H1 (cell line): ENCODE data around the gene RAET1E. TPM values are rescaled to one million over a fixed set of nuclear protein-coding genes. Genes with fewer than 3 reads are reported as not detected.

Source experiments
- CTCF ChIA-PET: fragments of 300-600 bp; sonication (Branson Sonifier 250); formaldehyde crosslinking; loops from one replicate; lab custom pipeline; 2021; ENCODE audit not compliant: partially characterized antibody; lab: Charles Lee
- POLR2A ChIA-PET: fragments of 300-600 bp; sonication (Branson Sonifier 250); formaldehyde crosslinking; loops from one replicate; lab custom pipeline; 2021; ENCODE audit warnings: inconsistent platforms; ENCODE audit not compliant: partially characterized antibody; lab: Charles Lee
- DNase-seq, 2 experiments: peaks; one replicate each; pipeline versions ENCODE4 v3.0.0 to v3.0.0-alpha.2; 2010 to 2022; ENCODE audit warnings: low spot score in 2 of 2, low read depth in 1 of 2, mixed read lengths in 1 of 2
- FAIRE-seq: peaks from 2 replicates; lab custom pipeline; 2011; peaks lifted over from hg19 to GRCh38; lab: Jason Lieb, UNC
- H2AFZ ChIP-seq: 2 replicates; pipeline ENCODE4 v1.8.1; 2012; ENCODE audit warnings: low read length, inconsistent platforms
- H2AK5ac ChIP-seq: 2 replicates; pipeline ENCODE4 v1.6.1; 2013; ENCODE audit warnings: low read depth, low read length
- H2BK120ac ChIP-seq: replicated peaks from 2 replicates; pipeline ENCODE3; 2013; ENCODE audit warnings: low read depth, low read length, inconsistent platforms
- H2BK12ac ChIP-seq: 2 replicates; pipeline ENCODE4 v1.6.1; 2013; ENCODE audit warnings: low read depth, low read length
- H2BK15ac ChIP-seq: 2 replicates; pipeline ENCODE4 v1.6.1; 2013; ENCODE audit warnings: low read length
- H2BK20ac ChIP-seq: 2 replicates; pipeline ENCODE4 v1.6.1; 2013; ENCODE audit warnings: low read length
- H2BK5ac ChIP-seq: 2 replicates; pipeline ENCODE4 v1.6.1; 2013; ENCODE audit warnings: low read depth, low read length
- H3K14ac ChIP-seq: 2 replicates; pipeline ENCODE4 v1.6.1; 2013; ENCODE audit warnings: inconsistent platforms; ENCODE audit not compliant: insufficient read length
- H3K18ac ChIP-seq: 2 replicates; pipeline ENCODE4 v1.6.1; 2013; ENCODE audit warnings: low read length; ENCODE audit errors: extremely low read depth
- H3K23ac ChIP-seq: 2 replicates; pipeline ENCODE4 v1.6.1; 2013; ENCODE audit warnings: inconsistent platforms; ENCODE audit not compliant: insufficient read length
- H3K23me2 ChIP-seq: 2 replicates; pipeline ENCODE4 v1.6.1; 2013; ENCODE audit warnings: low read depth, low read length
- H3K27ac ChIP-seq: 2 replicates; pipeline ENCODE4 v1.6.1; 2011; ENCODE audit warnings: low read depth, low read length, inconsistent platforms
- H3K27me3 ChIP-seq, 4 experiments: replicated peaks in 1 of 4; 1 replicate in 1 of 4; 2 replicates in 3 of 4; pipeline versions ENCODE4 v1.6.1 to v1.8.1; 2011 to 2013; ENCODE audit warnings: low read length in 3 of 4, mild to moderate bottlenecking in 3 of 4, inconsistent platforms in 2 of 4, mixed read lengths in 2 of 4, moderate library complexity in 1 of 4; ENCODE audit not compliant: control insufficient read depth in 3 of 4, insufficient read depth in 3 of 4; ENCODE audit errors: extremely low read depth in 1 of 4
- H3K36me3 ChIP-seq, 4 experiments: 2 replicates each; pipeline versions ENCODE4 v1.6.1 to v1.8.1; 2011 to 2013; ENCODE audit warnings: mild to moderate bottlenecking in 4 of 4, low read length in 3 of 4, moderate library complexity in 2 of 4, control low read depth in 1 of 4, inconsistent platforms in 1 of 4; ENCODE audit not compliant: insufficient read depth in 4 of 4, control insufficient read depth in 2 of 4
- H3K4ac ChIP-seq: replicated peaks from 2 replicates; pipeline ENCODE3; 2013; ENCODE audit warnings: low read length, low read depth, mixed read lengths, inconsistent platforms; ENCODE audit not compliant: insufficient read length
- H3K4me1 ChIP-seq, 4 experiments: replicated peaks in 1 of 4; 1 replicate in 1 of 4; 2 replicates in 3 of 4; pipeline versions ENCODE4 v1.6.1 to v1.8.1; 2011 to 2013; ENCODE audit warnings: low read length in 3 of 4, inconsistent platforms in 2 of 4, mixed read lengths in 1 of 4; ENCODE audit not compliant: insufficient read depth in 4 of 4, control insufficient read depth in 3 of 4
- H3K4me2 ChIP-seq, 2 experiments: 2 replicates each; pipeline versions ENCODE4 v1.6.1 to v1.8.1; 2011 to 2013; ENCODE audit warnings: low read depth in 2 of 2, low read length in 2 of 2, control low read depth in 1 of 2, inconsistent platforms in 1 of 2, mild to moderate bottlenecking in 1 of 2; ENCODE audit not compliant: insufficient read depth in 1 of 2
- H3K4me3 ChIP-seq, 4 experiments: fragments of 200-600, 300-600 bp in 1 of 4; sonication (generic), shearing (Covaris generic), sonication (Bioruptor Twin) in 1 of 4; 2 replicates each; pipeline versions ENCODE4 v1.5.1 to v1.8.1; 2011 to 2016; ENCODE audit warnings: low read length in 4 of 4, low read depth in 3 of 4, control low read depth in 2 of 4, inconsistent platforms in 2 of 4, mild to moderate bottlenecking in 2 of 4, mixed read lengths in 1 of 4, moderate library complexity in 1 of 4; ENCODE audit not compliant: insufficient read depth in 2 of 4; ENCODE audit errors: extremely low read depth in 1 of 4
- H3K56ac ChIP-seq: replicated peaks from 2 replicates; pipeline ENCODE3; 2013; ENCODE audit warnings: low read depth, mild to moderate bottlenecking, mixed read lengths, low read length, inconsistent platforms; ENCODE audit not compliant: insufficient read length
- H3K79me1 ChIP-seq: 2 replicates; pipeline ENCODE4 v1.6.1; 2013; ENCODE audit warnings: low read depth, low read length, control low read depth
- H3K79me2 ChIP-seq, 2 experiments: 2 replicates each; pipeline versions ENCODE4 v1.6.1 to v1.8.1; 2012 to 2013; ENCODE audit warnings: low read length in 2 of 2, mild to moderate bottlenecking in 2 of 2, inconsistent platforms in 1 of 2; ENCODE audit not compliant: insufficient read depth in 2 of 2, control insufficient read depth in 1 of 2
- H3K9ac ChIP-seq, 4 experiments: replicated peaks in 1 of 4; 1 replicate in 1 of 4; 2 replicates in 3 of 4; pipeline versions ENCODE4 v1.6.1 to v1.8.1; 2011 to 2013; ENCODE audit warnings: low read depth in 3 of 4, low read length in 3 of 4, control low read depth in 2 of 4, mild to moderate bottlenecking in 2 of 4, moderate library complexity in 2 of 4, inconsistent platforms in 1 of 4; ENCODE audit errors: extremely low read depth in 1 of 4
- H3K9me3 ChIP-seq, 2 experiments: 2 replicates each; pipeline versions ENCODE4 v1.6.1 to v1.8.1; 2012 to 2013; ENCODE audit warnings: mild to moderate bottlenecking in 2 of 2, moderate library complexity in 2 of 2, control low read depth in 1 of 2, inconsistent platforms in 1 of 2, low read depth in 1 of 2, low read length in 1 of 2, mixed read lengths in 1 of 2; ENCODE audit not compliant: insufficient read depth in 2 of 2
- H4K20me1 ChIP-seq, 2 experiments: replicated peaks in 1 of 2; 2 replicates each; pipeline versions ENCODE3 to v1.8.1; 2011 to 2013; ENCODE audit warnings: inconsistent platforms in 2 of 2, low read length in 2 of 2, mild to moderate bottlenecking in 1 of 2; ENCODE audit not compliant: insufficient read depth in 2 of 2, control insufficient read depth in 1 of 2
- H4K5ac ChIP-seq: 2 replicates; pipeline ENCODE4 v1.6.1; 2013; ENCODE audit warnings: low read length, low read depth, mixed read lengths, inconsistent platforms; ENCODE audit not compliant: insufficient read length
- H4K8ac ChIP-seq: 2 replicates; pipeline ENCODE4 v1.8.0; 2013; ENCODE audit warnings: mild to moderate bottlenecking, moderate library complexity, low read length, inconsistent platforms; ENCODE audit not compliant: insufficient read depth; ENCODE audit errors: extremely low read depth
- H4K91ac ChIP-seq: replicated peaks from 2 replicates; pipeline ENCODE3; 2013; ENCODE audit warnings: low read length, mixed read lengths, inconsistent platforms; ENCODE audit not compliant: insufficient read length
- CEBPB ChIP-seq: IDR thresholded peaks from 2 replicates; pipeline ENCODE4 v1.6.1; 2012; ENCODE audit warnings: low read depth, low read length
- NANOG ChIP-seq: IDR thresholded peaks from 2 replicates; pipeline ENCODE4 v1.6.1; 2011; ENCODE audit warnings: low read length, low read depth, mild to moderate bottlenecking, inconsistent platforms; ENCODE audit not compliant: insufficient read depth, poor library complexity, severe bottlenecking
- SP2 ChIP-seq: IDR thresholded peaks from 2 replicates; pipeline ENCODE4 v1.6.1; 2012; ENCODE audit warnings: mild to moderate bottlenecking, low read length, inconsistent platforms
- TAF7 ChIP-seq: optimal IDR thresholded peaks from 2 replicates; pipeline ENCODE3; 2011; ENCODE audit warnings: low read depth, mild to moderate bottlenecking, inconsistent platforms, low read length, moderate library complexity, borderline replicate concordance
- whole genome bisulfite sequencing, 2 experiments: shearing (Covaris generic) in 1 of 2; methylation state at CpG; one replicate each; pipeline versions ENCODE4 v1.1.6 to v1.1.7; 2013 to 2015; ENCODE audit warnings: low lambda C conversion rate in 2 of 2, mixed read lengths in 2 of 2, inconsistent platforms in 1 of 2, low coverage in 1 of 2, missing lambda C conversion rate in 1 of 2; ENCODE audit not compliant: insufficient replicate concordance in 2 of 2, insufficient coverage in 1 of 2, insufficient read length in 1 of 2; ENCODE audit errors: extremely low coverage in 1 of 2, missing lambda C conversion rate in 1 of 2; 5-methylcytosine and 5-hydroxymethylcytosine counted together
- polyA plus RNA-seq, 7 experiments: library from polyadenylated mRNA; depleted of rRNA in 3 of 7; stranded (reverse) in 5 of 7; unstranded in 2 of 7; fragments of >200 nt in 5 of 7; fragments of 200-250 nt in 2 of 7; gene quantifications; 1 replicate in 5 of 7; 2 replicates in 1 of 7; 4 replicates in 1 of 7; pipeline versions ENCODE4 v1.2.1 to v1.2.3, GENCODE V29; 2011 to 2013; ENCODE audit warnings: missing spikeins in 2 of 7, mixed read lengths in 2 of 7
- total RNA-seq: library from RNA; stranded (reverse); fragmentation: NEBNext Ultra II Directional; extraction: Animal tissue kit (Norgen Biotek cat#: 25700); gene quantifications from 2 replicates; pipeline ENCODE4 v1.2.1, GENCODE V29; 2021

Gene RAET1E
- total and polyA plus RNA-seq, 2 of the 8 experiments (the other 6 are each of a cell fraction or from before 2014, with no cell fraction given) = not detected

DNA sequence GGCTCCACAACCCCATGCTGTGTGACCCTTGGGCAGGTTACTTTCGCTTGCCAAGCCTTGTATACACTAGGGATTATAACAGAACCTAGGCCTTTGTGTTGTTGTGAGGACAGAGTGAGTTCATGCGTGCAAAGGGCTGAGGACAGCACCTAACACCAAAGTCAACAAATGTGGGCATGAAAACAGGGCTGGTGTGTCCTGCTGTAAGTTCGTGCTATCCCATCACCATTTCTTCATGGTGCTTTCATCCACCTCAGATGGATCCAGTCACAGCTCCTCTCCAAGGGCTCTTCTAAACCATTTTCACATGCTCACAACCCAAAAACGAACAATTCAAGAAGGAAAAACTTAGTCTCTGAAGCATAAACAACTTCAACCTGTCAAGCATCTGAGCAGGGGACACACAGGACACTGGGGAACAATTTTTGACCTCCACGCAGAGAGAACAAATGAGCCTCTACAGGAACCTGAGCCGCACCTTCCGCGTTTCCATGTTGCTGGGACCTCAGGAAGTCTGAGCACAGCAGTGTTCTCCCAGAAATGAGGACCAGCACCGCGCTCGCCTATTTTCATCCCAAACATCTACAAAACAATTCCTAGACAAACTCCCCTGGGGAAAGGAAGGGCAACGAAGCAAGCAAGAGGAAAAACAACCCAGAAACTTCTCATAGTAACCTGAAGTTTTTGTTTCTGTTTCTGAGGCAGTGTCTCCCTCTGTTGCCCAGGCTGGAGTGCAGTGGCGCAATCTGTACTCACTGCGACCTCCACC is 36.9 kb downstream of the RAET1E start:
- Histone ChIP-seq H3K9me3 (no peaks in the 10 kb centered on the region), H3K4ac (no peak overlapping the region), H3K14ac (no peak overlapping the region), H4K8ac (no peak overlapping the region), H3K27me3 (peaks cover 0 to 13% (median 5%) of the 10 kb centered on the region in 4 experiments; a peak in 5 of 7 replicates), H3K23me2 (peaks cover 12% of the 10 kb centered on the region; the same call in 1 of the 2 replicates), H3K27ac (no peak overlapping the region), H4K91ac (no peak overlapping the region), H3K4me2 (0 out of 4 replicates have a peak overlapping the region, but pooled peaks of 1 of the 2 experiments have one; percentile 0), H2AFZ (no peak overlapping the region), H2BK12ac (no peak overlapping the region), H2BK5ac (no peak overlapping the region), H4K20me1 (peaks cover 4 to 13% of the 10 kb centered on the region in 2 experiments), H3K4me3 (peak overlapping the region in 1 of 4 experiments; percentile 4; a peak in 1 of 8 replicates), H3K79me2 (peaks cover 0 to 10% of the 10 kb centered on the region in 2 experiments; a peak in 2 of 4 replicates), H3K4me1 (peaks cover 4 to 16% (median 9%) of the 10 kb centered on the region in 4 experiments; a peak in 6 of 7 replicates), H4K5ac (no peak overlapping the region), H2BK15ac (no peak overlapping the region), H3K36me3 (no peaks in the 10 kb centered on the region), H3K18ac (no peak overlapping the region)
- DNase-seq = no peak
- ChIA-PET POLR2A (interaction anchor here (0.8 to 1.2 kb wide), 2 partner anchors 10 to 31 kb away, joined by 3 to 5 read pairs; no protein-coding TSS in a partner anchor), CTCF (interaction anchor here (0.6 to 6.1 kb wide), 6 partner anchors 15 to 136 kb away, joined by 3 to 33 read pairs (median 3); no protein-coding TSS in a partner anchor)
- WGBS, 2 experiments = 81% methylated on average over 14 of the region's 14 CpGs; no CpG with 5 or more reads in 1 of the 2 experiments
- TF ChIP-seq NANOG (no peak), SP2 (no peak), CEBPB (peak; percentile 36; the same call in 1 of the 2 replicates), TAF7 (no peak)
- TF ChIP-seq, all 59 proteins: peak for 1
- no peak overlapping the region for H3K56ac ChIP-seq
- H3K23ac ChIP-seq = no peak overlapping the region
- no peak for FAIRE-seq
- peaks cover 6% of the 10 kb centered on the region; the same call in 1 of the 2 replicates for H3K79me1 ChIP-seq
- H2BK120ac ChIP-seq = no peak overlapping the region
- 0 out of 7 replicates have a peak overlapping the region, but pooled peaks of 1 of the 4 experiments have one; percentile 1 for H3K9ac ChIP-seq
- H2AK5ac ChIP-seq = no peak overlapping the region
- H2BK20ac ChIP-seq = no peak overlapping the region
